Stomach (tissue), 4 donors: Measurements from ENCODE around the gene KCNA10.

Source experiments
- POLR2A ChIP-seq, 4 donors: fragments of 450-650 bp; IDR thresholded peaks; one replicate each; pipeline ENCODE4 v1.6.1; 2016; ENCODE audit warnings: antibody characterized with exemption in 4 of 4, control low read depth in 2 of 4, mild to moderate bottlenecking in 1 of 4, moderate library complexity in 1 of 4
- POLR2AphosphoS5 ChIP-seq, 3 donors: sonication (generic); formaldehyde crosslinking; IDR thresholded peaks; one replicate each; pipeline ENCODE4 v1.6.1; 2016; ENCODE audit warnings: antibody characterized with exemption in 3 of 3

DNA sequence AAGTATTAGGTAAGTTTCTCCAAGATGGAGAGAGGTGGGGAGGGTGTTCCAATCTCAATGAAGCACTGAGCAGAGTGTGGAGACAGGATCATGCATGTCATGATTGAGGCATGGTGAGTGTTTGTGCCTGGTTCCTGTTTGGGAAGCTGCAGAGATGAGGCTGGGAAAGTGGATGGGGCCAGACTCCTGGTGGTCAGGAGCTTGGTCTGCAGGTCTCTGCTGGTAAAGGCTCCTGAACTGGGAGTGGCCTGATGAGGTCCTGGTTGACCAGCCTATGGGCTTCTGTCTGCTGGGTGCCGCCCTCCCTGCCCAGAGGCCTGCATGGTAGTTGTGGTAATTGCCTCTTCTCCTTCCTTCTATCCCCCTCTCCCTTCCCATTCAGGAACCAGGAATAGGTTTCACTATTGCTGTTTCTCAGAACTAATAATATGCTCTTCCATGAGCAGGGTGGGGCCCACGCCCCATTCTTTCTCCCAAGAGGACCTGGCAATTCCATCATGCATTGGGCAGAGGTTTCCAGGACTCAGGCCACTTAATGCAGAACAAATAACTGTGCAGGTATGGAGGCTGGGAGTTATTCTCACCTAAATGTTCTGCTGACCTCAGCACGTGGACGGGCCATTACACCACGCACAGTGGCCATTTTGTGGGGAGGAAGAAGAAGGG is 43.5 kb downstream of the KCNA10 start:
- no peak for TF ChIP-seq POLR2AphosphoS5 (IDR thresholded peaks at IDR 0.05)
- TF ChIP-seq POLR2A (IDR thresholded peaks at IDR 0.05), result no peak
